Stimulated activated CD8-positive, alpha-beta memory T cell treated with anti-CD3 and anti-CD28 coated beads, Interleukin-4, amount 100 ng/mL, for 4 hours (primary cell): Measurements from ENCODE around the gene CFAP58.
"Not testable (repeated sequence)": the region's sequence is repeated elsewhere in the genome, so short reads cannot be mapped to it uniquely, and the experiment has no call there.

ENCODE experiments used
- DNase-seq, 2 donors: peaks; one replicate each; pipeline ENCODE4 v3.0.0-alpha.2; 2020; ENCODE audit warnings: low read depth in 2 of 2, low spot score in 1 of 2

Gene CFAP58

DNA sequence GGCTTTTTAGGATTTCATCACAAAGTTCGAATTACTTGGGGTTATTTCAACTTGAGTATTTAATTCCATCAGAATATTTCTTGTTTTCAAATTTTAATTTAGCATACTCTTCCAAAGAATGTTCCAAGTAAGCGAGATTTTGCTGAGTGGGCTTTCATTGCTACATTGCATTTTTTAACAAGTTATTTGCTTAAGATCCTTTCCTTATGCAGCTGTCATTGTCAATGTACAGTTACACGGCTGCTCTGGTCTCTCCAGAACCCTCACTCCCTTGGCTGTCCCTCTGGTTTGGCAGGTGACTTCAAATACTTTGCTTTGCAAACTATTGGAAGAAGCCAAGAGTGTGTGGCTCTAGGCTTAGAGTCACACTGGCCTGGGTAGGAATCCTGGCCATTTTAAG, 80.0 kb downstream of the CFAP58 start:
- no peak for DNase-seq

DNA sequence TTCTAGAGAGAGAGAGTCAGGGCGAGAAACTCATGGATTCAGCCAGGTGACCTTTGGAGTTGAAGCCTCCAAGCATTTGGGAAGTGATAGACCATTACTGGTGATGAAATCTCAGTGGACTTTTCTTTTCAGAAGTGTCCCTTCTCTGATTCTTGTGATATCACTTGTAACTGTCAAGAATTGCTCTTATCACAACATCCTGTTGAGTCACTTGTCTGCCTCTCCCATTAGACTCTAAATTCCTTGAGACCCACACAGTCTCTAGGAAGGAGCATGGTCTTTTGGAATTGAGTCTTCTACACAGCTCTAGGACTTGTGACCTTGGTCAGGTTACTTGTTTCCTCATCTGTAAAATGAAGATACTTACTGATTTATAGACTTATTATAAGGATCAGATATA, 81.0 kb downstream of the CFAP58 start:
- no peak for DNase-seq

DNA sequence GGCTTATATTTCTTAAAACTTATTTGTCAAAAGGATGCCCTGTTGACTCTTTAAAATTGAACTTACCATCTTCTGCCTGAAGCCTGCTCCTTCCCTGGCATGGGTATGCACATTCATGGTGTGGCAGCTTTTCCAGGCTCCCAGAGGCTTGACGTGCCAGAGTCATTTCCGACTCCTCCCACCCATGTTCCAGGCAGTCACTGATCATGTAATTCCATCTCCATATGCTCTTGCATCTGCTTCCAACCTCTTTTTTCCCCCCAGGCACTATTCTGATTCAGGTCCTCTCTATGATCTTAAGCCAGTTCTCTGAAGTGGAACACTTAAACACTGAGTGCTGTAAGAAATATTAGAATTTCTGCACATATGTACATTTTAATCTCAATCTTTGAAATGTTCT, 82.2 kb downstream of the CFAP58 start:
- DNase-seq: no peak

DNA sequence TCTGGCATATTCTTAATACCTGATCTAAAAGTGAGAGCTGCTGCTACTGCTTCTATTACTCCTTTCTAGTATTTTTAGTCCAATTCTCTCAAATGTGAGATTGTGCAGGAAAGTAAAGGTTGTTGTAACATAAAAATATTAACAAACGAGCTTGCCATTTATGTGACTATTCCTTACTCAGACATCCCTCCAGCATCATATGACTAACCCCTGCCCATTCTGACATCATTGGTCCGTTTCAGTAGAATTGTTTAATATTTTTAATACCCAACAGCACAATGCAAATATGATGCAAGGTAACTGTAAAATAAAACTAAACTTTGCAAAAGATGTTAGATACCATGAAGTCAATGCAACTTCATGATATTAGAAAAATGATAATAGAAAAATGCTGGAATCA, 83.6 kb downstream of the CFAP58 start:
- DNase-seq: no peak

DNA sequence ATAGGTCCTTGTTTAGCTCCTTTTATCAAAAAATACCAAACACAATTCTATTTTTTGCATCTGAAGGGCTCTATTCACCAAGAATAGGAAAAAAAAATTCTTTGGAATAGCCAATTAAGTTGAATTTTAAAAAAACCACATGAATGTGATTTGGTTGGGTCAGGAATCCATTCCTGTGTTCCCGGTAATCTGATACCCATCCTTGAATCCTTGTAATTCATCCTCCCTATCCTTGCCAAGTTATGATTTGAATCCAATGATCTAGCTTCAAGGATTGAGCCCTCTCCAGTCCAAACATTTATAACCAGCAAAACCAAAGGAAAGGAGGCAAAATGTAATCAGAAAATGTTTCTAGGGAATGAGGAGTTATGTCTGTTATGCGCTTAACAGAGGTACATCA, 86.6 kb downstream of the CFAP58 start:
- no peak for DNase-seq

DNA sequence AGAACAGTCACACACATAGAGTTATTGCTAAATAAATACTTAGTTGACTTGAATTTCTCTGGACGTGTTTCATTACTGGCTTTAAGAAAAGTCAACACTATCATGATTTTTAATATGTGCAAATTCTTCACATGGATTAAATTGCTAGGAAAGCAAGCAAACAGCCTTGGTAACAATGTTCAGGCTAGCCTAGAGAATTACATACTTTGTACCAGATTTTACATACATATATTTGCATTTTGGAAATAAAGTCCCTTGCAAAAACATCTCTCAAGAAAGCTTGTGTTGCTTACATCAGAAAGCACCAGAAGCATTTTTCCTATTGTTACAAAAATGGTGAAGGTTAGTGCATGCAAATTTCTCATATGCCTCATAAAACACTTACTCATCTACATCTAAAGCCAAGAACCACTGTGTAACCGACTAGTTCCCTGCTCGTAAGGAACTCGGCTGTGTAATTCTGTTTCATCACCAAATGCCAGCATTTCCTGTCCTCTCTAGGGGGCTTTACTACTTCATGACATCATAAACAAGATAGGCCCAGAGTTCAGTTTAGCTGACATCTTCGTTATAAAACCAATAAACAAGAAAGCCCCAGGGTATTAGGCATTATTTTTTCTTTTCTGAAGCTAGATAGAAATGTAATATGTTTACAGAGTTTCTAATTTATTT, 87.8 kb downstream of the CFAP58 start:
- DNase-seq: no peak

DNA sequence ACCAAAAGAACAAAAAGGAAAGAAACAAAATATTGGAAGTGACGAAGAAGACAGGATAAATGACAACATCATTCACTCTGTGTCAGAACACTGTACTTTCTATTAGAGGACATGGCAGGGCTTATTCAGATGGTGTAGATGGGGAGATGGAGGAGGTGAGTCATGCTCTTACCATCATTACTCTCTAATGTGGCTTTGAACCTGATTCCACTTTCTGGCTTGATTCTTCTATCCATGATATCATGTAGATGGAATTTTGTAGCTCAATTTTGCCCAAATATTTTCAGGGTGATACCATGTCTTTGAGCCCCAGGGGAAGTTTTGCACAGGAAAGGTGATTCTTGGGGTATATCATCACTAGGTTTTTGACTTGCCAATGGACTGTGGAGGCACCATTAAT, 91.7 kb downstream of the CFAP58 start:
- DNase-seq: no peak

DNA sequence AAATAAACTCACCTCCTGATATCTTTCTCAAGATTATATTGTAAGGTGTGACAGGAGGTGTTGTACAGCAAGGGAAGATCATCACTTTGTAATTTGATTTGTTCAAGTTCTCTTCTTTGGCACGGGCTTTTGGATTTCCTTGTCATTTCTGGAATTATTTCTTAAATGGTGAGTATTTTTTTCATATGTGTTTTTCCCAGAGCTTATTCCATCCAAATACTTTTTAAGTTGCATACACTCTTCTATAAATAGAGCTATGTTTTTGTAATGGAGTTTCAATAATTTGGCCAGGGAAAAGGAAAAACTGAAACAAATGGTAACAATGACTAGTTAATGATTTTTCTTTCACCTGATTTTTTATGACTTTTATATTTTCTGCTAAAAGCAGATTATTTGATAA, 92.5 kb downstream of the CFAP58 start:
- no peak for DNase-seq

DNA sequence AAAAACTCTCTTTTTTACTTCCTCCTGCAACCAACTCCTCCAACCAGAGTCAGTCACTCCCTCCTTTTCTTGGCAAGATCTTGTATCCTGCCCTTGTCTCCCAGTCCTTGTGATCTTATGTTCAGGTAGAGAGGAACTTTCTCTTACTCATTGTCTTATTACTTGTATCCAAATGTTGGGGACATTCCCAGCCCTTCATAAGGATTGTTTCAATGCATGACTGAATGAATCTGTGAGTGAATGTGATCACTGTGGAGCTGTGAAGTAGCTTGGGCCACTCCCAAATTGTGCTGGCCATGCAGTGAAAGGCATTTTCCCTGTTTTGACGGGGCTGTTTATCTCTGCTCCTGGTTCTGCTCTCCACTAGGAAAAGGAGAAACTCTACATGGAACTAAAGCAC, 93.7 kb downstream of the CFAP58 start:
- DNase-seq: no peak

DNA sequence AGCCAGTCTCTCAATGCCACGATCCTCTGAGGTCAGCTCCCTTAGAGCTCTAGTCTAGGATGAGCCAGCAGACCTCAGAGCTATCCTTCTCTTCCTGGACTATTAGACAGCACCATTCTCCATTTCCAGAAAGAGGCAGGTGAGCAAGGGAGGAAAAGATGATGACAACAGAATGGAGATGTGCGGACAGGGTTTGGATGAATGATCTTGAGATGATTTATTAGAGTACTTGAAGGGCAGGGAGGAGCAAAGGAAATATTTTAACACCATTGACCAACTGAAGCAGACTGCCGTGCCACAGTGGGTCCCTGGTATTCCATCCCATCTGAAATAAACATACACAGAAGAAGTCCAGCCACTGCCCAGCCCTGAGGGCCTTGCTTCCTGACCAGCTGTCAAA, 94.3 kb downstream of the CFAP58 start:
- no peak for DNase-seq

DNA sequence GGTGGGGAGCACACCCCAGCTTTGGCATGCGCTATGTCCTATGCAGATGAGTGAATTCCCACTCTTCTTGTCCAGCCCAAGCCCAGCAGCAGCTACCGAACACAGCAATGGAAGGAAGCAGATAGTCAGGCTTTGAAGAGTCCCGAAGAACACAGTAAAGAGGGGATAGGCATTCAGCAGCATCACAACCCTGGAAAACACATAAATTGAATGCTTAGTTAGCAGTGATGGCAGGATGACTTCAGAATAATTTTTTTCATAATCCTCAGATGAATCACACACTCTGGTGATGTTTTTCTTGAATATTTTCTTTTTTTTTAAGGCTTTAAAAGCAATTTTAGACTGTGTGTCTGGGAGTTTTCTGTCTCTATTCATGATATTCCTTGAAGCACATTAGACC, 95.8 kb downstream of the CFAP58 start:
- DNase-seq: no peak

DNA sequence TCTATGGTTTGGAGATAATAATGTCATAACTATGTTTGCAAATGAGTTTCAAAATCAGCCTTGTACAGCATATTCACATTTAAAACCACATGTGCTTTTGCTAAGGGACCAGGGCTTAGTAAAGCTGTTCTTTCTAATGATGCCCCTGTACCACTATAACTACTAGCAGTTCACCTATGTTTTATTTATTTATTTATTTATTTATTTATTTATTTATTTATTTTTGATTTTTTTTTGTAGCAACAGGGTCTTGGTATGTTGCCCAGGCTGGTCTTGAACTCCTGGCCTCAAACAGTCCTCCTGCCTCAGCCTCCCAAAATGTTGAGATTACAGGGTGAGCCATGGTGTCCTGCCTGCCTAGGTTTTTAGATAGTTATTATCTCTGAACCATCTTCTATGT, 96.9 kb downstream of the CFAP58 start:
- no peak for DNase-seq

DNA sequence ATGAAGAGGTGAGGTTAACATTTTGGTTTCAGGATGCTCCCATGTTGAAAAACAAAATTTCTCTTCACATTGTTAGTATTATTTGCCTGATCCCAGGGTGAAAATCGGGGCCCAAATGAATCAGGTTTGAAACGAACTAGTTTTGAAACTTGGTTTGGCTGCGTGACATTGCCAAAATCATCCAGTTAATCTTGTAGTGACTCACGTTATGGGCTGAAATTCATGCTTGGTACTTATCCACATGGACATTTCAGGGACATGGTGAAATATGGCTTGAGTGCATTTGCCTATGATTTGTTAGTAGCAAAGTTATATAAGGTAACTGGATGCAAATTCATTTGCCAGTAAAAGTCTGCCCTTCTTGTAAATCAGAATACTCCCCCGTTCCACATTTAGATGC, 97.3 kb downstream of the CFAP58 start:
- no peak for DNase-seq

DNA sequence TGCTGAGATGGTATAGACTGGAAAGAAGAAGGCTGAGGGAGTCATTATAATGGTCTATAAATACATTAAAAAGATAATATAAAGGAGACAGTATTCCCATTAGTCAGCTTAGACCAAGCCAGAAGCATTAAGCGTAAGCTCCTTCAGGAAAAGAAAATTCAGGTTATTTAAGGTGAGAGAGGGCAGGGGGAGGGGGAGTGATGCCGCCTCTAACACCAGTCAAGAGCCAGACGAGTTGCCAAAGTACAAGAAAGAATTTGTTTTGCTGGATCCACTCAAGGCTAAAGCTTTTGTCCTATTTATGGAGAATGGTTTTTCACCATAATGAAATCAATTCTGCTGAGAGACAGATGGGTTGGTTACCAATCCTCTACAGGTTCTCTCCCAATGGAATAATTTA, 99.3 kb downstream of the CFAP58 start:
- DNase-seq: no peak

DNA sequence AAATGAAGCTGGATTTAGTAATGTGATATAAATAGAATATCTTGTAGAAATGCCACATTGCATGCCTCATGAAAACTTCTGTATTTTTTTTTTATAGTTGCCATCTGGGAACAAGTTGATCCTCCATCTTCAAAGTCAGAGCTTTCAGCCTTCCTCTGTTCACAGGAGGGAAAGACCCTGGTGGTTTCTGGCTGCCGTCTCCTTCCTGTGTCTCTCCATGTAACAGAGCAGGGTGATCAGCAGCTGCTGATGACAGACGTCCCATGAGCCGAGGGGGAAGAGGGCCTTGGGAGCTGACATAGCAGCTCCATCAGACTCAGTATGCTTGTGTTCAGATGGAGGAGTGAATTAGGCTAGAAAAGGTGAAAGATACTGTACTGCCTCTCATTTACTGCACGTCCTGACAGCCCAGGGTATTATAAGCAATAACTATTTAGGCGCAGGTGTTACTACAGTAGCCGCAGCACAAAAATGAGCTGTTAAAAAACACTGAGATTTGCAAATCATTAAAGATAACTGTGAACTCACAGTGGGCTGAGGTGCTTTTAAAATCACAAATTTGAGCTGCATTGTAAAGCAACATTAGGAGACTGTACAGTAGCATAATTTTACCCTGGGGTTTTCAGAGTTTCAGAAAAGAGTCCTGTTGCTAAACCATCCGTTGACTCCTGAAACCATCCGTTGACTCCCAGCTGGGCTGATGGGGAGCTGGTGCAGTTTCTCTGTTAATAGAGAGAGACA, 103.3 kb downstream of the CFAP58 start:
- DNase-seq: no peak

DNA sequence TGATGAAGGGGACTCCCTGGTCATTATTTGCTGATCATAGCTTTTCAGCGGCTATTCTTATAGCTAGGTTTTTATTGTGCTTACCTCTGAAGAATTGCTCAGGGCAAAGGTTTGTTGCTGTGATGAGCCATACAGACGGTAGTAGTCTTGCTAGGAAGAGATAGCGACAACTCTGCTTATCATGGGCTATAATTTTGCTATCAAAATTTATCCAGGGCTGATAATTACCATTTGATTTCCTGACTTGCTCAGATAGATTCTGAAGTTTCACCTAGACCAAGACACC, 103.9 kb downstream of the CFAP58 start:
- no peak for DNase-seq

DNA sequence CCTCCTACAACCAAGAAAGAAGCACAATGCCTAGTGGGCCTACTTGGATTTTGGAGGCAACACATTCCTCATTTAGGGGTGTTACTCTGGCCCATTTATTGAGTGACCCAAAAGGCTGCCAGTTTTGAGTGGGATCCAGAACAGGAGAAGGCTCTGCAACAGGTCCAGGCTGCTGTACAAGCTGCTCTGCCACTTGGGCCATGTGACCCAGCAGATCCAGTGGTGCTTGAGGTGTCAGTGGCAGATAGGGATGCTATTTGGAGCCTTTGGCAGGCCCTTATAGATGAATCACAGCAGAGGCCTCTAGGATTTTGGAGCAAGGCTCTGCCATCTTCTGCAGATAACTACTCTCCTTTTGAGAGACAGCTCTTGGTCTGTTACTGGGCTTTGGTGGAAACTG, 111.9 kb downstream of the CFAP58 start:
- DNase-seq: not testable (repeated sequence)

DNA sequence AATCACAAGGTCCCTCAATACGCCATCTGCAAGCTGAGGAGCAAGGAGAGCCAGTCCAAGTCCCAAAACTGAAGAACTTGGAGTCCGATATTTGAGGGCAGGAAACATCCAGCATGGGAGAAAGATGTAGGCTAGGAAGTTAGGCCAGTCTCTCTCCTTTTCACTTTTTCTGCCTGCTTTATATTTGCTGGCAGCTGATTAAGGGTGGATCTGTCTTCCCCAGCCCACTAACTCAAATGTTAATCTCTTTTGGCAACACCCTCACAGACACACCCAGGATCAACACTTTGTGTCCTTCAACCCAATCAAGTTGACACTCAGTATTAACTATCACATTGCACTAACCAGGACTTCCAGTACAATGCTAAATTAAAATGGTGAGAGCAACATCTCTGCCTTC, 115.2 kb downstream of the CFAP58 start:
- DNase-seq: not testable (repeated sequence)

DNA sequence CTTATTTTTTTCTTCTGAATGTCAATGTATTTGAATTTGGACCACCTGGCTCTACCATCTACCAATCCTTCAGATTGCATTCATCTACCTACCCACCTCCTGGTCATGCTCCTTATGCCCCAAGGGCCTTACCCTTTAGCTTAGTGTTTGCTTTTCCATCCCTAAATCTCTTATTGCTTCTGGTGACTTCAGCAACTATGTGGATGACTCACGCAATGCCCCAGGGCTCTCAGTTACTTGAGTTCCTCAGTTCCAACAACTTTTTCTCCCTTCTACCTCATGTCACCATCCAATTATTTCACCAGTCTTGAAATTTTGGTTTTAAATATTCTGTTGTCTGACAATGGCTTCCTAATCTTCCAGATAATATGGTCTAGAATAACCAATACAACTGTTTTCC, 118.9 kb downstream of the CFAP58 start:
- DNase-seq: no peak

DNA sequence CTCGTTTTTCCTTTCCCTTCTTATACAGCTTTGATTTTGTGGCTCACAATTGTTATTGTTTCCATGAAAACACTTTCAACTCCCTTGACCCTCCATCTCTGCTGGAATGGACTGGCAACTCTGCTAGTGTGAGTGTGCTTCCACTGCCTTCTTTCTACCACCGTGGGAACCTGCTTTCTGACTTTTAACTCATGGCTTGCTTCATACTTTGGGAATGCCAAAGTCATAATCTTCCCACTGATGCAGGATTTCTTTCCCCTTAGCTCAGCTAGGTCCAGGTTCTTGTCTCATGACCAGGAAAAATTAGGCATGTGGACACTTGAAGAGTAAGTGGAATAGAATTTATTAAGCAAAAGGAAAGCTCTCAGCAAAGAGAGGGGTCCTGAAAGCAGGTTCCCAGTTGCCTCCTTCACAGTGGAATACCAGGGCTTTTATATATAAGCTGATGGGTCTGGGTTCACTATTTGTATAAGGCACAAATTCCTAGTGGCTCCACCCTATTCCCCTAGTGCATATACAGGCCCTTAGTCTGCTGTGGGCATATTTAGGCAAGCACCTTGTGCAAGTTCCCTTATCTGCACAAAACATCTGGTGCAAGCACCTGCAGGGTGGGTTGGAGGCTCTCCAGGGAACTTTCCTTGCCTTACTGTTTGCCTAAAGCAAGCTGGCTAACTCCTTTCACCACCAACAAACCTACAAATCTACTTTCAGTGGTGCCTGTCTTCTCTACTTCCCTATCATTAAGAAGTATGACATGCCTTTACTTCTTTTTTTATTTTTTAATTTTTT, 119.5 kb downstream of the CFAP58 start:
- DNase-seq: no peak

DNA sequence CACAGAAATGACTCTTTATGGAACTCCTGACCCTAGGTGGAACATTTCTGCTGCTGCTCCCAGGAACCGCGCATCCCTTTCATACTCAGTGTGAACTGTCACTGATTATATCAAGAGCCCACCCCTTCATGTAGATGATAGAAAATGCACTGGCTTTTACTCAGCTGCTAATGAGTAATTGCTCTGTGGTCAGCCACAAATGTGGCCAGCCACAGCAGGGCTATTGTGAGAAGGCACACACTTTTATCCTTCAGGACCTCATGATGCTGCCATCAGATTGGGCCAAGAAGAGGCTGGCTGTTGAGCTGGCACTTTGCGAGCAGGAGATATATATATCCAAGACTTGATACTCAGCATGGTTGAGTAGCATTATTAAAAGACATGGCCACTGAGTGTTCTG, 124.7 kb downstream of the CFAP58 start:
- no peak for DNase-seq

DNA sequence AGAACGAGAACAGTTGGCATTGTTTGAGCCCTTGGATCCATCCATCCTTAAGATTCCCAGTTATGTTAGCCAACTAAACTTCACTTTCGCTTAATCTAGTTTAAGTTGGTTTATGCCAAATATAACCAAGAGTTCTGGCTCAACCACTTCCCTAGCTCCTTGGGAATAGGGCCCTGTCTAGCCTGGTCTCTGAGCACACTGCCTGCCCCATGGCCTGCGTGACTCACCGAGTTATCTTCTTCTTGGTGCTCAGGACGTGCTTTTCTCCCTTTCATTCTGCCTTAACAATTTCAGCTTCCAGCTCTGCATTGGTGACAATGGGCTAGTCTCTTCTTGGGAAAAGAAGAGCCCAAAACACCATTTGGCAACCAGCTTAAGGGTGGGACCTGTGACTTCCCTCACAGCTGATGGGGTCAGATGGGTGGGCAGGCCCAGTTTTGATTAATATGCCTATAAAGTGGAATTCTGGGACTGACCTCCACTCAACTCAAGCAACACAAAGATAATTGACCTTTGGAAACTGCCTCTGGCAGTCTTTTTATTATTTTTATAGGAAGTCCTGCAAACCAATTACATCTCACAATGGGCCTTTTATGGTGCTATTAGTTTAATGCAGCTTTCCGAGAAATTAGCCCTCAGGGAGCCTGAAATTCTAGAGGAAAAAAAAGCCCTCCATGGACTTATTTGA, 126.4 kb downstream of the CFAP58 start:
- no peak for DNase-seq
